SK-N-SH (cell line): ENCODE data around the gene PLGRKT. TPM values are rescaled to one million over a fixed set of nuclear protein-coding genes. Genes with fewer than 3 reads are reported as not detected.

Source experiments
- CTCF ChIA-PET: fragments of 300-600, 350-600 bp; formaldehyde crosslinking; extraction: SDS; loops from one replicate; lab custom pipeline; 2021; lab: Yijun Ruan, JAX
- POLR2A ChIA-PET: fragments of 350-600 bp; sonication (Branson Sonifier 250); formaldehyde crosslinking; extraction: SDS; loops from one replicate; lab custom pipeline; 2020; ENCODE audit warnings: antibody characterized with exemption, inconsistent platforms; lab: Yijun Ruan, JAX
- DNase-seq: peaks from one replicate; pipeline ENCODE4 v3.0.0; 2012
- H2AFZ ChIP-seq: fragments of 200-600 bp; sonication (generic); 2 replicates; pipeline ENCODE4 v1.8.1; 2016; ENCODE audit warnings: antibody characterized with exemption, mild to moderate bottlenecking, low read depth
- H3F3A ChIP-seq: fragments of 200-600 bp; sonication (generic); replicated peaks from 2 replicates; pipeline ENCODE3; 2016; ENCODE audit warnings: antibody characterized with exemption, mild to moderate bottlenecking; ENCODE audit not compliant: insufficient read depth
- H3K27ac ChIP-seq, 2 experiments: fragments of 200-500 bp in 1 of 2; fragments of 200-600 bp in 1 of 2; sonication (Bioruptor generic) in 1 of 2; sonication (generic), shearing (Covaris generic) in 1 of 2; 2 replicates each; pipeline versions ENCODE4 v1.5.1 to v1.6.1; 2014 to 2016; ENCODE audit warnings: low read depth in 2 of 2, inconsistent platforms in 1 of 2, low read length in 1 of 2, mild to moderate bottlenecking in 1 of 2, mixed read lengths in 1 of 2
- H3K27me3 ChIP-seq: fragments of 200-600 bp; sonication (generic), shearing (Covaris generic); 2 replicates; pipeline ENCODE4 v1.6.1; 2016; ENCODE audit warnings: mixed run types; ENCODE audit not compliant: insufficient read depth
- H3K36me3 ChIP-seq, 2 experiments: fragments of 200-500 bp in 1 of 2; fragments of 200-600 bp in 1 of 2; sonication (Bioruptor generic) in 1 of 2; sonication (generic) in 1 of 2; replicated peaks in 1 of 2; 2 replicates each; pipeline versions ENCODE3 to v1.5.1; 2014 to 2016; ENCODE audit warnings: low read length in 1 of 2, mild to moderate bottlenecking in 1 of 2; ENCODE audit not compliant: insufficient read depth in 2 of 2, control insufficient read depth in 1 of 2
- H3K4me1 ChIP-seq, 2 experiments: fragments of 200-500 bp in 1 of 2; fragments of 200-600 bp in 1 of 2; sonication (Bioruptor generic) in 1 of 2; sonication (generic), shearing (Covaris generic) in 1 of 2; 2 replicates each; pipeline versions ENCODE4 v1.5.1 to v1.6.1; 2014 to 2016; ENCODE audit warnings: low read depth in 1 of 2, low read length in 1 of 2, mixed run types in 1 of 2; ENCODE audit not compliant: insufficient read depth in 2 of 2, control insufficient read depth in 1 of 2
- H3K4me2 ChIP-seq: fragments of 200-600 bp; sonication (generic), shearing (Covaris generic); 2 replicates; pipeline ENCODE4 v1.6.1; 2017; ENCODE audit warnings: mixed run types
- H3K4me3 ChIP-seq, 2 experiments: fragments of 200-500 bp in 1 of 2; fragments of 200-600 bp in 1 of 2; sonication (Bioruptor generic) in 1 of 2; sonication (generic), shearing (Covaris generic) in 1 of 2; 2 replicates each; pipeline versions ENCODE4 v1.5.1 to v1.8.1; 2014 to 2016; ENCODE audit warnings: low read depth in 2 of 2, inconsistent platforms in 1 of 2, low read length in 1 of 2, mild to moderate bottlenecking in 1 of 2, mixed read lengths in 1 of 2, moderate library complexity in 1 of 2
- H3K79me2 ChIP-seq: fragments of 200-600 bp; sonication (generic); 2 replicates; pipeline ENCODE4 v1.8.1; 2017; ENCODE audit warnings: mild to moderate bottlenecking; ENCODE audit not compliant: insufficient read depth
- H3K9ac ChIP-seq: fragments of 200-600 bp; sonication (generic); 2 replicates; pipeline ENCODE4 v1.6.1; 2017; ENCODE audit warnings: mixed run types
- H3K9me2 ChIP-seq: fragments of 200-600 bp; sonication (generic); 2 replicates; pipeline ENCODE4 v1.6.1; 2017; ENCODE audit warnings: mixed run types
- H3K9me3 ChIP-seq: fragments of 200-600 bp; sonication (generic); 2 replicates; pipeline ENCODE4 v1.6.1; 2017; ENCODE audit warnings: mixed run types, mild to moderate bottlenecking, moderate library complexity
- H4K20me1 ChIP-seq: fragments of 200-600 bp; sonication (generic); 2 replicates; pipeline ENCODE4 v1.6.1; 2017; ENCODE audit warnings: mild to moderate bottlenecking, mixed run types; ENCODE audit not compliant: insufficient read depth
- ELF1 ChIP-seq: IDR thresholded peaks from 2 replicates; pipeline ENCODE4 v1.4.0; 2012
- EP300 ChIP-seq, 2 experiments: IDR thresholded peaks; 2 replicates each; pipeline versions ENCODE4 v1.4.0 to v1.6.1; 2012; ENCODE audit warnings: borderline replicate concordance in 1 of 2, low read depth in 1 of 2, low read length in 1 of 2
- FOSL2 ChIP-seq: IDR thresholded peaks from 2 replicates; pipeline ENCODE4 v1.4.0; 2012; ENCODE audit warnings: low read depth, mild to moderate bottlenecking, moderate library complexity, borderline replicate concordance
- FOXJ3 ChIP-seq: sonication (generic); formaldehyde crosslinking; IDR thresholded peaks from 2 replicates; pipeline ENCODE4 v1.5.1; 2020; ENCODE audit warnings: mild to moderate bottlenecking, missing genetic modification reagents
- FOXM1 ChIP-seq: IDR thresholded peaks from 2 replicates; pipeline ENCODE4 v1.4.0; 2012; ENCODE audit warnings: low read depth, mild to moderate bottlenecking
- GABPA ChIP-seq: IDR thresholded peaks from 2 replicates; pipeline ENCODE4 v1.4.0; 2012; ENCODE audit warnings: low read depth, mild to moderate bottlenecking
- GATA2 ChIP-seq: sonication (generic); formaldehyde crosslinking; IDR thresholded peaks from 2 replicates; pipeline ENCODE4 v1.5.0; 2020; ENCODE audit warnings: mild to moderate bottlenecking, missing genetic modification reagents
- JUND ChIP-seq: IDR thresholded peaks from 2 replicates; pipeline ENCODE4 v1.4.0; 2012
- MEF2A ChIP-seq: IDR thresholded peaks from 2 replicates; pipeline ENCODE4 v1.4.0; 2012; ENCODE audit warnings: low read depth, borderline replicate concordance
- MXI1 ChIP-seq: IDR thresholded peaks from 2 replicates; pipeline ENCODE4 v1.6.1; 2012; ENCODE audit warnings: mild to moderate bottlenecking, low read depth, low read length, improper control_type of control experiment
- NFIC ChIP-seq: IDR thresholded peaks from 2 replicates; pipeline ENCODE4 v1.4.0; 2012; ENCODE audit warnings: borderline replicate concordance
- POLR2AphosphoS5 ChIP-seq: IDR thresholded peaks from 2 replicates; pipeline ENCODE4 v1.6.1; 2012; ENCODE audit warnings: low read depth, low read length
- RXRA ChIP-seq: IDR thresholded peaks from 2 replicates; pipeline ENCODE4 v1.4.0; 2012; ENCODE audit warnings: low read depth, mild to moderate bottlenecking, borderline replicate concordance
- SIN3A ChIP-seq: IDR thresholded peaks from 2 replicates; pipeline ENCODE4 v1.6.1; 2012; ENCODE audit warnings: low read depth, mild to moderate bottlenecking, low read length, moderate library complexity, borderline replicate concordance
- TAF1 ChIP-seq: IDR thresholded peaks from 2 replicates; pipeline ENCODE4 v1.6.1; 2012; ENCODE audit warnings: low read depth, mild to moderate bottlenecking, low read length, moderate library complexity, borderline replicate concordance
- TCF12 ChIP-seq: IDR thresholded peaks from 2 replicates; pipeline ENCODE4 v1.4.0; 2012
- TEAD4 ChIP-seq: IDR thresholded peaks from 2 replicates; pipeline ENCODE4 v1.4.0; 2012; ENCODE audit warnings: mild to moderate bottlenecking, borderline replicate concordance; ENCODE audit not compliant: insufficient read depth
- WGBS: methylation state at CpG from one replicate; pipeline ENCODE4 v1.1.6; 2017; ENCODE audit warnings: low lambda C conversion rate; 5-methylcytosine and 5-hydroxymethylcytosine counted together
- polyA plus RNA-seq, 3 experiments: library from polyadenylated mRNA; depleted of rRNA; stranded (reverse); fragments of >200 nt; gene quantifications; 2 replicates each; pipeline ENCODE4 v1.2.3, GENCODE V29; 2012
- TF ChIP-seq, protein P1 (sequence below): IDR thresholded peaks from 2 replicates; pipeline ENCODE4; 2012
- TF ChIP-seq, protein P2 (sequence below): IDR thresholded peaks from 2 replicates; pipeline ENCODE4 v1.4.0; 2012; ENCODE audit warnings: low read depth
- TF ChIP-seq, protein P3 (sequence below): fragments of 150-350 bp; IDR thresholded peaks from 2 replicates; pipeline ENCODE4 v1.6.1; 2017; ENCODE audit warnings: antibody characterized with exemption, low read length, low read depth, borderline replicate concordance

Gene PLGRKT
- polyA plus RNA-seq, 1 of the 3 experiments (the other 2 are of a cell fraction) = 11.4 TPM

DNA sequence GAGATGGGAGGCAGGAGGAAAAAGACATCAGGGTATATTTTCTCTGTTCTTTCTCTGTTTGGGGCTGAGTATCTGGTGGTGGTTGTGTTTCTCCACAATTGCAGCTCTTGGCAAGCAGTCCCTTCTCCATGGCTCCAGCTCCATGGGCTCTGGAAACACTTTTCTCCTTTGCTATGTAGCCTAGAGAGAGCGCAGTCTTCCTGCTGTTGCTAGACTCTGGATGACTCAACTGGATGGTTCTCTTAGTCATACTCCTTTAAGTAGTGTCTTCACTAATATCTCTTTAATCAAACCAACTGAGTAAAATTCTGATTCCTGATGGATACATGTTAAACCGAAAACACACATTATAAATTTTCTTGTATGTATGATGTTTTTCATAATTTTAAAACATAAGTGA lies 3.3 kb upstream of the PLGRKT start:
- peaks cover 30% of the 10 kb centered on the region for H3F3A ChIP-seq
- TF ChIP-seq JUND = peak; percentile 76
- TF ChIP-seq TCF12 = peak; percentile 48; the same call in 1 of the 2 replicates
- no peak for TF ChIP-seq GABPA
- peak; percentile 95 for TF ChIP-seq FOSL2
- POLR2A ChIA-PET = no interaction called here
- H3K9me2 ChIP-seq = no peaks in the 10 kb centered on the region
- H2AFZ ChIP-seq = peak overlapping the region; percentile 33; the same call in 1 of the 2 replicates
- peaks cover 6% of the 10 kb centered on the region; the same call in 1 of the 2 replicates for H3K79me2 ChIP-seq
- no peak for DNase-seq
- H3K4me1 ChIP-seq = peaks cover 6 to 12% of the 10 kb centered on the region in 2 experiments
- H3K4me2 ChIP-seq = 0 out of 2 replicates have a peak overlapping the region, but pooled peaks have one; percentile 11
- no peak overlapping the region for H3K9ac ChIP-seq
- WGBS = 32% methylated on average over 2 of the region's 2 CpGs
- H3K27ac ChIP-seq = peak overlapping the region in 1 of 2 experiments; percentile 59; a peak in 2 of 4 replicates
- H3K36me3 ChIP-seq = peaks cover 0 to under 1% of the 10 kb centered on the region in 2 experiments
- no peak overlapping the region for H3K4me3 ChIP-seq
- CTCF ChIA-PET = interaction anchor here (0.9 to 6.1 kb wide), 4 partner anchors 9 to 255 kb away, joined by 3 to 71 read pairs (median 8); partner anchors contain the start of genes CD274 and INSL6
- no peaks in the 10 kb centered on the region for H3K27me3 ChIP-seq
- H4K20me1 ChIP-seq = no peaks in the 10 kb centered on the region
- no peaks in the 10 kb centered on the region for H3K9me3 ChIP-seq

DNA sequence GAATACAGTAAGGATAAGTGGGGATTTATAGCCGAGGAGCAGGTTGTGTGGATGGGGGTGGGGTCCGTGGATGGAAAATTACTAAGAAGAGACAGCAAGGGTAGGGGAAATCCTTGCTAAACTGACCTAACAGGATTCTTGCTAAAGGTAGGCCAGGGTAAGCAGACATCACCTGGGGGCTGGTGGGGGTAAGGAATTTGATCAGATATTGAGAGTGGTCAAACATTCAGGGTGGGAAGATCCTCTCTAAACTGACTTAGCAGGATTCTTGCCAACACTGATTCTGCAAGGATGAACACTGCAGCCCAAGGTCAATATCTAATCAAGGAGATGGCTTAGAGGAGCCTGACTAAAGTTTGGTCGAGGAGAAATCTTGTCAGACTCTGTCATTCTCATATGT lies 2.7 kb upstream of the PLGRKT start:
- Histone ChIP-seq H3F3A (peaks cover 30% of the 10 kb centered on the region), H4K20me1 (no peaks in the 10 kb centered on the region), H3K9me2 (no peaks in the 10 kb centered on the region), H2AFZ (0 out of 2 replicates have a peak overlapping the region, but pooled peaks have one; percentile 33), H3K4me3 (no peak overlapping the region), H3K9ac (no peak overlapping the region), H3K4me1 (peaks cover 6 to 15% of the 10 kb centered on the region in 2 experiments), H3K36me3 (peaks cover 6% of the 10 kb centered on the region in 2 experiments), H3K4me2 (no peak overlapping the region), H3K9me3 (no peaks in the 10 kb centered on the region), H3K27ac (peak overlapping the region in 1 of 2 experiments; percentile 59; a peak in 2 of 4 replicates), H3K27me3 (no peaks in the 10 kb centered on the region), H3K79me2 (peaks cover 6% of the 10 kb centered on the region; the same call in 1 of the 2 replicates)
- TF ChIP-seq EP300 (IDR thresholded peaks at IDR 0.05; ENCODE audit: borderline replicate concordance in 1 of 2, low read depth in 1 of 2, low read length in 1 of 2) = no peak
- TF ChIP-seq, protein P1, sequence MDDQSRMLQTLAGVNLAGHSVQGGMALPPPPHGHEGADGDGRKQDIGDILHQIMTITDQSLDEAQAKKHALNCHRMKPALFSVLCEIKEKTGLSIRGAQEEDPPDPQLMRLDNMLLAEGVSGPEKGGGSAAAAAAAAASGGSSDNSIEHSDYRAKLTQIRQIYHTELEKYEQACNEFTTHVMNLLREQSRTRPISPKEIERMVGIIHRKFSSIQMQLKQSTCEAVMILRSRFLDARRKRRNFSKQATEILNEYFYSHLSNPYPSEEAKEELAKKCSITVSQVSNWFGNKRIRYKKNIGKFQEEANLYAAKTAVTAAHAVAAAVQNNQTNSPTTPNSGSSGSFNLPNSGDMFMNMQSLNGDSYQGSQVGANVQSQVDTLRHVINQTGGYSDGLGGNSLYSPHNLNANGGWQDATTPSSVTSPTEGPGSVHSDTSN = no peak
- no peak for TF ChIP-seq RXRA
- TF ChIP-seq GABPA = no peak
- TF ChIP-seq ELF1 = no peak
- TF ChIP-seq FOXJ3 (CRISPR knock-in tag) = no peak
- no peak for TF ChIP-seq MEF2A
- TF ChIP-seq TAF1 = no peak
- TF ChIP-seq, protein P2, sequence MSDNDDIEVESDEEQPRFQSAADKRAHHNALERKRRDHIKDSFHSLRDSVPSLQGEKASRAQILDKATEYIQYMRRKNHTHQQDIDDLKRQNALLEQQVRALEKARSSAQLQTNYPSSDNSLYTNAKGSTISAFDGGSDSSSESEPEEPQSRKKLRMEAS = no peak
- no peak for TF ChIP-seq SIN3A
- no peak for TF ChIP-seq MXI1
- TF ChIP-seq TEAD4 = no peak
- TF ChIP-seq, protein P3, sequence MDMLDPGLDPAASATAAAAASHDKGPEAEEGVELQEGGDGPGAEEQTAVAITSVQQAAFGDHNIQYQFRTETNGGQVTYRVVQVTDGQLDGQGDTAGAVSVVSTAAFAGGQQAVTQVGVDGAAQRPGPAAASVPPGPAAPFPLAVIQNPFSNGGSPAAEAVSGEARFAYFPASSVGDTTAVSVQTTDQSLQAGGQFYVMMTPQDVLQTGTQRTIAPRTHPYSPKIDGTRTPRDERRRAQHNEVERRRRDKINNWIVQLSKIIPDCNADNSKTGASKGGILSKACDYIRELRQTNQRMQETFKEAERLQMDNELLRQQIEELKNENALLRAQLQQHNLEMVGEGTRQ = no peak
- TF ChIP-seq JUND = no peak
- TF ChIP-seq NFIC = no peak
- no peak for TF ChIP-seq FOXM1
- no peak for TF ChIP-seq POLR2AphosphoS5
- no peak for TF ChIP-seq GATA2 (CRISPR knock-in tag)
- DNase-seq = no peak
- 86% methylated on average over 3 of the region's 3 CpGs for WGBS
- POLR2A ChIA-PET = no interaction called here
- CTCF ChIA-PET = interaction anchor here (0.8 to 6.1 kb wide), 3 partner anchors 10 to 255 kb away, joined by 4 to 71 read pairs (median 5); partner anchors contain the start of genes CD274 and INSL6
